ENCODE results near the gene PRDM16.

PRDM16 gene

DNA sequence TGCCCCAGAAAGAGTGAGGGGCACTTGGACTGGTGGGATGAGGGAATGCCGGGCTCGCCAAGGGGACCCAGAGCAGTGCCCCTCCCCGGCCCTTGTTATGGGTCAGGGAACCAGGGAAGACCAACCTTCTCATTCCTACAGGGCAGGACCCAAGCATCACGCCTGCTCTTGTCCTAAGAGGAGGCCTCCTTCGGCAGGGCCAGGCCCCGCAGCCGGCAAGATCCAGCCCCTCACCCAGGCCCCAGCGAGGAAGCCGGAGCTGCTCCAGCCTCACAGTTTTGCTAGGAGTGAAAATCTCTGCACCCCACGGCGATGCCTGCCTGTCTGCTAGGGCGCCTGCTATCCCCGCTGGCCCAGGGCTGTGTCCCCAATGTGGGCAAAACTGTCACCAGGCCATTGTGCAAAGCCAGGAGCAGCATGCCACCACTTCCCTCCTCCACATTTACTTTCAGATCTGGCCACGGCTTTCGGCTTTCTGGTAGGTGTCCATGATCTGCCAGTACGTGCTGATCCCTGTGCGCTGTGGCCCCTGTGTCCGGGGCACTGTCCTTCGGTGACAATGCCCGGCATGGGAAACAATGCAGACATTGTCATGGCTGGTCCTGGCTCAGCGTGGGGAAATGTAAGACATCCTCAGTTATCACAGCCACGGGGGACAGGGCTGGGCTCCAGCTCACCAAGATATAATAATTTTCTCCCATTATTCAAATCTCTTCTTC, 38.2 kb upstream of the PRDM16 start:
- H2AFZ ChIP-seq (ENCODE audit: low read length) = no peak overlapping the region
- DNase-seq = no peak
- H3K9ac ChIP-seq (ENCODE audit: low read length) = no peak overlapping the region
- no peaks in the 10 kb centered on the region for H4K20me1 ChIP-seq (ENCODE audit: insufficient read depth, low read length)
- H3K9me2 ChIP-seq (replicated peaks; ENCODE audit: insufficient read depth, low read length) = no peaks in the 10 kb centered on the region
- no peak overlapping the region for H3K4me3 ChIP-seq (ENCODE audit: low read length)
- no peaks in the 10 kb centered on the region for H3K79me2 ChIP-seq (ENCODE audit: low read length)
- no peak for TF ChIP-seq EZH2phosphoT487 (IDR thresholded peaks at IDR 0.05; ENCODE audit: low read length)
- TF ChIP-seq, protein P1, sequence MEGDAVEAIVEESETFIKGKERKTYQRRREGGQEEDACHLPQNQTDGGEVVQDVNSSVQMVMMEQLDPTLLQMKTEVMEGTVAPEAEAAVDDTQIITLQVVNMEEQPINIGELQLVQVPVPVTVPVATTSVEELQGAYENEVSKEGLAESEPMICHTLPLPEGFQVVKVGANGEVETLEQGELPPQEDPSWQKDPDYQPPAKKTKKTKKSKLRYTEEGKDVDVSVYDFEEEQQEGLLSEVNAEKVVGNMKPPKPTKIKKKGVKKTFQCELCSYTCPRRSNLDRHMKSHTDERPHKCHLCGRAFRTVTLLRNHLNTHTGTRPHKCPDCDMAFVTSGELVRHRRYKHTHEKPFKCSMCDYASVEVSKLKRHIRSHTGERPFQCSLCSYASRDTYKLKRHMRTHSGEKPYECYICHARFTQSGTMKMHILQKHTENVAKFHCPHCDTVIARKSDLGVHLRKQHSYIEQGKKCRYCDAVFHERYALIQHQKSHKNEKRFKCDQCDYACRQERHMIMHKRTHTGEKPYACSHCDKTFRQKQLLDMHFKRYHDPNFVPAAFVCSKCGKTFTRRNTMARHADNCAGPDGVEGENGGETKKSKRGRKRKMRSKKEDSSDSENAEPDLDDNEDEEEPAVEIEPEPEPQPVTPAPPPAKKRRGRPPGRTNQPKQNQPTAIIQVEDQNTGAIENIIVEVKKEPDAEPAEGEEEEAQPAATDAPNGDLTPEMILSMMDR (IDR thresholded peaks at IDR 0.05; ENCODE audit: low read length) = no peak
- TF ChIP-seq EZH2 (optimal IDR thresholded peaks at IDR 0.05; ENCODE audit: low read depth, low read length) = no peak
- no peak overlapping the region for H3K4me2 ChIP-seq (ENCODE audit: low read depth, low read length)
- no peaks in the 10 kb centered on the region for H3K4me1 ChIP-seq (ENCODE audit: low read length)
- no peak overlapping the region for H3K27ac ChIP-seq (ENCODE audit: low read length)
- H3K27me3 ChIP-seq (replicated peaks; ENCODE audit: insufficient read depth, low read length) = peaks cover 86% of the 10 kb centered on the region
- H3F3A ChIP-seq (ENCODE audit: insufficient read depth, low read length) = no peaks in the 10 kb centered on the region
- no peaks in the 10 kb centered on the region for H3K9me3 ChIP-seq (replicated peaks; ENCODE audit: insufficient read depth, low read length)
- H3K36me3 ChIP-seq (replicated peaks; ENCODE audit: insufficient read depth, low read length) = no peaks in the 10 kb centered on the region

DNA sequence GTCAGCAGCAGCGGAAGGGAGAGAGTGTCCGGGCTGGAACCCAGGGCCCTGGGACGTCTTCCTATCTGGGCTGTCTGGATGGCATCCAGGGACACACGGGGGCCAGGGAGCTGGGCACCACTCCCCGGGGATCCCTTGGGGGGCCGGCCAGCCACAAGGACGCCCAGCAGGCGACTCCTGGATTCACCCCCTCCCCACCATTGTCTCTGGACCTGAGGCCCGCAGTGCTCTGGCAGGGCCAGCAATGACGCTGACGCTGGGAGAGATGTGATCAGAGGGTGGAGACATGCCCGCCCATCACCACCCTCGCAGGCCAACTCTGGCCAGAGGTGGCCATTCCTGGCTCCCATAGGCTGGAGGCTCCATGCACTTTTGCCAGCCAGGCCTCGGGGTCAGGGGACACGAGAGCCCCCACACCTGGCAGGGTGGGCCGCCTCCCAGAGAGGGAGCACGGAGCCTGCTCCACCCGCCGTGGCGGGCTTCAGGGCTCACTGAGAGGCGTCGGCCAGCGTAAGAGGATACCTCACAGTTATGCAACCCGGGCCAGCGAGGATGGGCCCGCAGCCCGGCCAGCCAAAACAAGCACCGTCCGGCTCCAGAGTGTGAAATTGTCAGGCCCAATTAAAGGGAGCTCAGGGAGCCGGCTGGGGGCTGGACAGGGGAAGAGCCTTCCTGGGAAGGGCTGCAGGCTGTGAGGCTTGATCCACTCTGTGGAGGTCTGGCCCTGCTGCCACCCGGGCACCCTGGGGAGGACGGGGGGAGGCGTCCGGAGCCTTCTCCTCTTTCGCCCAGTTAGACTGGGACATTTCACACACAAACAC, 37.4 kb upstream of the PRDM16 start:
- Histone ChIP-seq H3K27me3 (replicated peaks; ENCODE audit: insufficient read depth, low read length) (peaks cover 90% of the 10 kb centered on the region), H3K27ac (ENCODE audit: low read length) (no peak overlapping the region), H3K36me3 (replicated peaks; ENCODE audit: insufficient read depth, low read length) (no peaks in the 10 kb centered on the region), H3K9me2 (replicated peaks; ENCODE audit: insufficient read depth, low read length) (no peaks in the 10 kb centered on the region), H3K4me2 (ENCODE audit: low read depth, low read length) (no peak overlapping the region), H3K4me3 (ENCODE audit: low read length) (no peak overlapping the region), H3K79me2 (ENCODE audit: low read length) (no peaks in the 10 kb centered on the region), H2AFZ (ENCODE audit: low read length) (no peak overlapping the region), H3K4me1 (ENCODE audit: low read length) (no peaks in the 10 kb centered on the region), H3K9me3 (replicated peaks; ENCODE audit: insufficient read depth, low read length) (no peaks in the 10 kb centered on the region), H4K20me1 (ENCODE audit: insufficient read depth, low read length) (no peaks in the 10 kb centered on the region), H3K9ac (ENCODE audit: low read length) (no peak overlapping the region), H3F3A (ENCODE audit: insufficient read depth, low read length) (no peaks in the 10 kb centered on the region)
- TF ChIP-seq EZH2phosphoT487 (IDR thresholded peaks at IDR 0.05; ENCODE audit: low read length) (no peak), EZH2 (optimal IDR thresholded peaks at IDR 0.05; ENCODE audit: low read depth, low read length) (no peak)
- no peak for DNase-seq

DNA sequence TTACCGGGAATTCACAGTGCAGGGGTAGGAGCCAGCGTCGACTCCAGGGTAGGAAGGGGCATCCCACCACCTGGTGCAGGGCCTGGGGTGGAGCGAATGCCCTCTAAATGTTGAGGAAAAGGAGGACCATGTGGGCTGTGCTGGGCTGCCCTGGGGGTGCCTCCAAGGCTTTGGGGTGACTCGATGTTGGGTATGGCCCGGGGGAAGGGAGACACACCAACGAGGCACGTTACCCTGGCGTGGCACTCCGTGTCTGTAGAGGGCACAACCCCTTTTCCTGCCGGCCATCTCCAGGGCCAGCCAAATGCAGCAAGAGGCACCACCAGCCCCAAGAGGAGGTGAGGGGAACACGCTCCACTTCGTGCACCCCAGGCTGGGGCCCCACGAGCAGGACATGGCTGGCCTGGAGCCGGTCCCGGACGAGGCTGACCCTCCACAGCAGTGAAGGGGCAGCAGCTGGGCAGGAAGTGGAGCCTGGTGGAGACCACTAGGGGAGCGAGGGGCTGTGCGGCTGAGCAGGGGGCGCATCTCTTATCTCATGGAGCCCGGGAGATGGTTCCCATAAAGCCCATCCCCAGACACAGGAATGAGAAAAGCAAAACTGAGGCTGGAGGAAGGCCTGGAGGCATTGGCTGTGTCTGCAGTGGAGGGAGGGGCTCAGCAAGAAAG, 36.5 kb upstream of the PRDM16 start:
- H3F3A ChIP-seq (ENCODE audit: insufficient read depth, low read length) = no peaks in the 10 kb centered on the region
- H3K27ac ChIP-seq (ENCODE audit: low read length) = no peak overlapping the region
- no peaks in the 10 kb centered on the region for H3K4me1 ChIP-seq (ENCODE audit: low read length)
- no peaks in the 10 kb centered on the region for H3K79me2 ChIP-seq (ENCODE audit: low read length)
- no peak overlapping the region for H3K4me3 ChIP-seq (ENCODE audit: low read length)
- H3K9me2 ChIP-seq (replicated peaks; ENCODE audit: insufficient read depth, low read length) = no peaks in the 10 kb centered on the region
- H4K20me1 ChIP-seq (ENCODE audit: insufficient read depth, low read length) = no peaks in the 10 kb centered on the region
- no peak for DNase-seq
- no peaks in the 10 kb centered on the region for H3K36me3 ChIP-seq (replicated peaks; ENCODE audit: insufficient read depth, low read length)
- peaks cover 85% of the 10 kb centered on the region for H3K27me3 ChIP-seq (replicated peaks; ENCODE audit: insufficient read depth, low read length)
- H3K9me3 ChIP-seq (replicated peaks; ENCODE audit: insufficient read depth, low read length) = no peaks in the 10 kb centered on the region
- no peak overlapping the region for H2AFZ ChIP-seq (ENCODE audit: low read length)
- TF ChIP-seq EZH2phosphoT487 (IDR thresholded peaks at IDR 0.05; ENCODE audit: low read length) = no peak
- TF ChIP-seq, protein P1 (IDR thresholded peaks at IDR 0.05; ENCODE audit: low read length) = no peak
- no peak for TF ChIP-seq EZH2 (optimal IDR thresholded peaks at IDR 0.05; ENCODE audit: low read depth, low read length)
- no peak overlapping the region for H3K9ac ChIP-seq (ENCODE audit: low read length)
- no peak overlapping the region for H3K4me2 ChIP-seq (ENCODE audit: low read depth, low read length)
